B cell (primary cell): ENCODE data around the gene PLD3.

Experiments
- CTCF ChIP-seq: fragments of 200-600 bp; IDR thresholded peaks from one replicate; pipeline ENCODE4 v1.8.0; 2022; ENCODE audit warnings: antibody characterized with exemption, mild to moderate bottlenecking
- EZH2 ChIP-seq: IDR thresholded peaks from 2 replicates; pipeline ENCODE4 v1.6.1; 2012; ENCODE audit warnings: borderline replicate concordance, low read depth, mild to moderate bottlenecking, moderate library complexity, low read length; ENCODE audit not compliant: insufficient read depth, poor library complexity, severe bottlenecking

GRCh38 chr19:40339018-40339728 lies 9.3 kb upstream of the PLD3 start:
- TF ChIP-seq CTCF: no peak
- no peak for TF ChIP-seq EZH2
